Thyroid gland (tissue), 4 donors: ENCODE measurements around the gene IRAK3.

ENCODE experiments used
- CTCF ChIP-seq, 6 experiments: fragments of 200-600 bp in 3 of 6; fragments of 450-650 bp in 3 of 6; sonication (generic) in 3 of 6; IDR thresholded peaks; one replicate each; pipeline ENCODE4 v1.5.1; 2016 to 2019; ENCODE audit warnings: antibody characterized with exemption in 6 of 6, mild to moderate bottlenecking in 2 of 6, inconsistent platforms in 1 of 6, moderate library complexity in 1 of 6
- POLR2A ChIP-seq, 2 donors: fragments of 450-650 bp; IDR thresholded peaks; one replicate each; pipeline ENCODE4 v1.6.1; 2017; ENCODE audit warnings: antibody characterized with exemption in 2 of 2, mild to moderate bottlenecking in 2 of 2, moderate library complexity in 1 of 2

- TF ChIP-seq POLR2A (IDR thresholded peaks at IDR 0.05) (no peak), CTCF (IDR thresholded peaks at IDR 0.05) (no peak)
These were observed 48.6 kb downstream of the IRAK3 start for GRCh38 chr12:66237505-66238175.
